Astrocyte of the hippocampus (primary cell): ENCODE results near the gene B4GALT5.

Experiments used
- DNase-seq: peaks from one replicate; pipeline ENCODE4 v3.0.0; 2011; ENCODE audit warnings: low read depth, low spot score

The B4GALT5 gene

GRCh38 chr20:49658508-49658907 is 55.2 kb downstream of the B4GALT5 start:
- no peak for DNase-seq

GRCh38 chr20:49657118-49657901 is 56.4 kb downstream of the B4GALT5 start:
- DNase-seq, result no peak

GRCh38 chr20:49656304-49656703 is 57.4 kb downstream of the B4GALT5 start:
- DNase-seq, result no peak

GRCh38 chr20:49653925-49654434 is 59.7 kb downstream of the B4GALT5 start:
- no peak for DNase-seq

- DNase-seq, result no peak
Observed at GRCh38 chr20:49649672-49650071, 64.0 kb downstream of the B4GALT5 start.

GRCh38 chr20:49647550-49647949 is 66.1 kb downstream of the B4GALT5 start:
- DNase-seq, result peak; percentile 33

- no peak for DNase-seq
Observed at GRCh38 chr20:49646528-49646927, 67.2 kb downstream of the B4GALT5 start.

- DNase-seq, result peak; percentile 55
Observed at GRCh38 chr20:49646126-49646525, 67.6 kb downstream of the B4GALT5 start.

GRCh38 chr20:49644980-49645565 is 68.6 kb downstream of the B4GALT5 start:
- DNase-seq, result no peak

GRCh38 chr20:49642816-49643215 is 70.9 kb downstream of the B4GALT5 start:
- no peak for DNase-seq

- no peak for DNase-seq
Observed at GRCh38 chr20:49641683-49642656, 71.7 kb downstream of the B4GALT5 start.

- DNase-seq, result no peak
Observed at GRCh38 chr20:49637046-49637637, 76.5 kb downstream of the B4GALT5 start.

GRCh38 chr20:49636447-49636846 is 77.2 kb downstream of the B4GALT5 start:
- no peak for DNase-seq

GRCh38 chr20:49635866-49636265 is 77.8 kb downstream of the B4GALT5 start:
- no peak for DNase-seq

GRCh38 chr20:49635166-49635565 is 78.5 kb downstream of the B4GALT5 start:
- DNase-seq, result no peak

- no peak for DNase-seq
Observed at GRCh38 chr20:49634116-49634515, 79.6 kb downstream of the B4GALT5 start.

- no peak for DNase-seq
Observed at GRCh38 chr20:49633643-49634042, 80.0 kb downstream of the B4GALT5 start.

- no peak for DNase-seq
Observed at GRCh38 chr20:49633023-49633422, 80.7 kb downstream of the B4GALT5 start.

GRCh38 chr20:49631856-49632418 is 81.7 kb downstream of the B4GALT5 start:
- DNase-seq, result no peak

- DNase-seq, result no peak
Observed at GRCh38 chr20:49631061-49631716, 82.5 kb downstream of the B4GALT5 start.
